Hepatocyte (in vitro differentiated cells): ENCODE measurements around the gene PEAR1. TPM values are rescaled to one million over a fixed set of nuclear protein-coding genes. Genes with fewer than 3 reads are reported as not detected.
A peak's percentile ranks its signal among the peaks of the same experiment; 100 is the strongest.

Experiments used
- DNase-seq: peaks from one replicate; pipeline ENCODE4 v3.0.0-alpha.2; 2016; ENCODE audit warnings: low spot score
- H2AFZ ChIP-seq: fragments of 200-600 bp; sonication (generic); 2 replicates; pipeline ENCODE4 v1.6.0; 2016; ENCODE audit warnings: antibody characterized with exemption, mild to moderate bottlenecking
- H3K27ac ChIP-seq: fragments of 200-600 bp; sonication (generic); 2 replicates; pipeline ENCODE4 v1.5.1; 2016; ENCODE audit warnings: mild to moderate bottlenecking
- H3K27me3 ChIP-seq: fragments of 200-600 bp; sonication (generic); 2 replicates; pipeline ENCODE4 v1.6.1; 2016
- H3K36me3 ChIP-seq: fragments of 200-600 bp; sonication (generic); replicated peaks from 2 replicates; pipeline ENCODE4 v1.5.1; 2016; ENCODE audit warnings: low read depth; ENCODE audit not compliant: insufficient read depth
- H3K4me1 ChIP-seq: fragments of 200-600 bp; sonication (generic); 2 replicates; pipeline ENCODE4 v1.5.1; 2016; ENCODE audit warnings: mild to moderate bottlenecking, moderate library complexity; ENCODE audit not compliant: insufficient read depth
- H3K4me2 ChIP-seq: fragments of 200-600 bp; sonication (generic); 2 replicates; pipeline ENCODE4 v1.6.0; 2016
- H3K4me3 ChIP-seq: fragments of 200-600 bp; sonication (generic); 2 replicates; pipeline ENCODE4 v1.5.1; 2016; ENCODE audit warnings: mild to moderate bottlenecking
- H3K79me2 ChIP-seq: fragments of 200-600 bp; sonication (generic); 2 replicates; pipeline ENCODE4 v1.6.0; 2017; ENCODE audit warnings: mild to moderate bottlenecking
- H3K9me2 ChIP-seq: fragments of 200-600 bp; sonication (generic); replicated peaks from 2 replicates; pipeline ENCODE4 v1.6.0; 2017; ENCODE audit warnings: mild to moderate bottlenecking; ENCODE audit not compliant: insufficient read depth
- H3K9me3 ChIP-seq: fragments of 200-600 bp; sonication (generic); 2 replicates; pipeline ENCODE4 v1.5.1; 2016; ENCODE audit warnings: low read depth, mild to moderate bottlenecking
- H4K20me1 ChIP-seq: fragments of 200-600 bp; sonication (generic); 2 replicates; pipeline ENCODE4 v1.6.0; 2016; ENCODE audit warnings: mild to moderate bottlenecking; ENCODE audit not compliant: insufficient read depth, poor library complexity, severe bottlenecking
- EZH2 ChIP-seq: fragments of 200-600 bp; sonication (generic); IDR thresholded peaks from 2 replicates; pipeline ENCODE4 v1.6.1; 2016; ENCODE audit warnings: antibody characterized with exemption, mild to moderate bottlenecking, borderline replicate concordance
- EZH2phosphoT487 ChIP-seq: fragments of 200-600 bp; sonication (generic); IDR thresholded peaks from one replicate; pipeline ENCODE4 v1.6.1; 2018; ENCODE audit warnings: antibody characterized with exemption, mild to moderate bottlenecking, low read depth, moderate library complexity; ENCODE audit not compliant: unreplicated experiment, severe bottlenecking
- WGBS: methylation state at CpG from one replicate; pipeline ENCODE4 v1.1.6; 2016; ENCODE audit warnings: low lambda C conversion rate; ENCODE audit errors: missing lambda C conversion rate; 5-methylcytosine and 5-hydroxymethylcytosine counted together
- polyA plus RNA-seq: library from polyadenylated mRNA; unstranded; fragments of >200 nt; fragmentation: Nextera tagmentation; extraction: Ambion mirVana; gene quantifications from 2 replicates; pipeline ENCODE4 v1.2.1, GENCODE V29; 2016
- total RNA-seq: library from RNA; depleted of rRNA; stranded (reverse); fragments of >200 nt; gene quantifications from 2 replicates; pipeline ENCODE4 v1.2.3, GENCODE V29; 2014
- TF ChIP-seq, protein P1 (sequence below): fragments of 200-600 bp; sonication (generic); IDR thresholded peaks from 2 replicates; pipeline ENCODE4 v1.5.1; 2016; ENCODE audit warnings: antibody characterized with exemption, mild to moderate bottlenecking; ENCODE audit not compliant: poor library complexity

PEAR1 gene
- total and polyA plus RNA-seq, 2 experiments from 2014 or later = 5.3 to 6.3 TPM

DNA sequence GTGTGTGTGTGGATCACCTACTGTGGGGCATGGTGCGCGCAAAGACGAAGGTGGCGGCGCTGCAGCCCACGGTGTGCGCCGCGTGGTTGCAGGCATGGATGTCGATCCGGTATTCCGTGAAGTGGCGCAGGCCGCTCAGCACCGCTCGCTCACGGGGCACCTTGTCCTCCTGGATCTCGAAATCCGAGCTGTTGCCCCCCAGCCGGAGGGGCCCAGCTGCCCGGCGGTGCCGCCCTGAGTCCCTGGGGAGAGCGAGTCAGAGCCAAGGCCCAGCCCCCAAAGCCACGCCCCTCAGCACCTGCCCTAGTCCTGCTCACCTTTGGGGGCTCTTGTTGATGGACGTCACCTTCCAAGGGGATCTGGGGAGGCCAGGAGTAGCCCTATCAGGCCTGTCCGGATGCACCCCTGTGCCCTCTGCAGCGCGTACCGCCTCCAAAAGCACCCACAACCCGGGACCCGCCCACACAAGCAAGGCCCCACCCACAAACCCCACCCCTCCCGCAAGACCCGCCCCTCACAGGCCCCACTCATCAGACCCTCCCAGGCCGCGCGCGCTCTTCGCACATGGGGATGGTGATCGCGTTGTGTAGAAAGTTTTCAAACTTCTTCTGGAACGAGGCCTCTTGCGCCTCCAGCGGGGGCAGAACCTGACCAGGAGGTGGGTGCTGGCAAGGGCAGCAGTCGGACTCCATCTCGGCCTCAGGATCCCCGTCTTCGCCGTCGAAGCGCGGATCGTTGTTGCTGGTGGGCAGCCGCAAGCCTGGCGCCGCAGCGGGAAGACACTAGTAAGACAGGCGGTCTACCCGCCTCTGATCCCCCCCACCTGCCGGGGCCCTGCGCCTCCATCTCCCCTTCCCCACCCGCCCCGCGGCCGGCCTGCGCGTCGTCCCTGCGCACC lies 48.2 kb upstream of the PEAR1 start:
- TF ChIP-seq, protein P1, sequence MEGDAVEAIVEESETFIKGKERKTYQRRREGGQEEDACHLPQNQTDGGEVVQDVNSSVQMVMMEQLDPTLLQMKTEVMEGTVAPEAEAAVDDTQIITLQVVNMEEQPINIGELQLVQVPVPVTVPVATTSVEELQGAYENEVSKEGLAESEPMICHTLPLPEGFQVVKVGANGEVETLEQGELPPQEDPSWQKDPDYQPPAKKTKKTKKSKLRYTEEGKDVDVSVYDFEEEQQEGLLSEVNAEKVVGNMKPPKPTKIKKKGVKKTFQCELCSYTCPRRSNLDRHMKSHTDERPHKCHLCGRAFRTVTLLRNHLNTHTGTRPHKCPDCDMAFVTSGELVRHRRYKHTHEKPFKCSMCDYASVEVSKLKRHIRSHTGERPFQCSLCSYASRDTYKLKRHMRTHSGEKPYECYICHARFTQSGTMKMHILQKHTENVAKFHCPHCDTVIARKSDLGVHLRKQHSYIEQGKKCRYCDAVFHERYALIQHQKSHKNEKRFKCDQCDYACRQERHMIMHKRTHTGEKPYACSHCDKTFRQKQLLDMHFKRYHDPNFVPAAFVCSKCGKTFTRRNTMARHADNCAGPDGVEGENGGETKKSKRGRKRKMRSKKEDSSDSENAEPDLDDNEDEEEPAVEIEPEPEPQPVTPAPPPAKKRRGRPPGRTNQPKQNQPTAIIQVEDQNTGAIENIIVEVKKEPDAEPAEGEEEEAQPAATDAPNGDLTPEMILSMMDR = no peak
- TF ChIP-seq EZH2 = no peak
- no peak for TF ChIP-seq EZH2phosphoT487
- no peaks in the 10 kb centered on the region for H4K20me1 ChIP-seq
- H3K27ac ChIP-seq = no peak overlapping the region
- no peaks in the 10 kb centered on the region for H3K9me3 ChIP-seq
- H3K4me2 ChIP-seq = peak overlapping the region; percentile 46
- WGBS = 8% methylated on average over 44 of the region's 69 CpGs
- H3K4me3 ChIP-seq = no peak overlapping the region
- no peaks in the 10 kb centered on the region for H3K9me2 ChIP-seq
- H3K27me3 ChIP-seq = peaks cover 70% of the 10 kb centered on the region
- H3K36me3 ChIP-seq = no peaks in the 10 kb centered on the region
- no peak overlapping the region for H2AFZ ChIP-seq
- H3K4me1 ChIP-seq = no peaks in the 10 kb centered on the region
- no peak for DNase-seq
- H3K79me2 ChIP-seq = no peaks in the 10 kb centered on the region

- no peaks in the 10 kb centered on the region for H4K20me1 ChIP-seq
- no peaks in the 10 kb centered on the region for H3K9me3 ChIP-seq
- H3K4me2 ChIP-seq = no peak overlapping the region
- no peak for DNase-seq
- TF ChIP-seq EZH2 = no peak
- TF ChIP-seq, protein P1 = no peak
- no peak overlapping the region for H3K4me3 ChIP-seq
- no peaks in the 10 kb centered on the region for H3K4me1 ChIP-seq
- H2AFZ ChIP-seq = no peak overlapping the region
- no peak overlapping the region for H3K27ac ChIP-seq
- H3K27me3 ChIP-seq = peaks cover 74% of the 10 kb centered on the region
- WGBS = 53% methylated on average over 17 of the region's 18 CpGs
- H3K9me2 ChIP-seq = no peaks in the 10 kb centered on the region
- no peaks in the 10 kb centered on the region for H3K36me3 ChIP-seq
- no peaks in the 10 kb centered on the region for H3K79me2 ChIP-seq
Measured at GRCh38 chr1:156845953-156846545, 47.5 kb upstream of the PEAR1 start.

DNA sequence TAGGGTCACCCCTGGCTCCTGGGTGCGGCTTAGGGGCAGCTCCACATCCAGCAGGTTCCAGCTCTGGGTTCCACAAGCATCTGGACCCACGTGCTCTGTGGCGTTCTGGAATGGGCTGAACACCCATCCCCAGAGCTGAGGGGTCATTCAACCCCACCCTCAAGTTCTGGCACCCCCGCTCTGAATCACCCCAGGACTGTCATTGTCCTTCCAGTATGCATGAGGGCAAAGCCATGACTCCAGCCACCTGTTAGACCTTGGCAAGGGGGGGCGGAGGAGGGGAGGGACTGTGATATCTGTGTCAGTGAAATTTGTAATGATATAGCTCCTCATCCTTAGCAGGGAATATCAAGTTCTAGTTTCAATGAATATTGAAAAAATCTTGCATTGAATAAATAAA lies 46.9 kb upstream of the PEAR1 start:
- no peaks in the 10 kb centered on the region for H4K20me1 ChIP-seq
- no peak overlapping the region for H3K27ac ChIP-seq
- DNase-seq = no peak
- H3K27me3 ChIP-seq = peaks cover 74% of the 10 kb centered on the region
- no peak overlapping the region for H2AFZ ChIP-seq
- no peak overlapping the region for H3K4me3 ChIP-seq
- WGBS = 88% methylated on average over 5 of the region's 5 CpGs
- H3K9me2 ChIP-seq = no peaks in the 10 kb centered on the region
- no peaks in the 10 kb centered on the region for H3K9me3 ChIP-seq
- H3K4me1 ChIP-seq = no peaks in the 10 kb centered on the region
- H3K36me3 ChIP-seq = no peaks in the 10 kb centered on the region
- no peak overlapping the region for H3K4me2 ChIP-seq
- no peaks in the 10 kb centered on the region for H3K79me2 ChIP-seq
- TF ChIP-seq, protein P1 = no peak
- TF ChIP-seq EZH2phosphoT487 (no peak), EZH2 (no peak)
